ENCODE results near the gene SRMS. TPM values are rescaled to one million over a fixed set of nuclear protein-coding genes. Genes with fewer than 3 reads are reported as not detected.
"Not testable (repeated sequence)": the region's sequence is repeated elsewhere in the genome, so short reads cannot be mapped to it uniquely, and the experiment has no call there.

Gene SRMS
- total RNA-seq, 1 experiment from 2014 or later = not detected

- DNase-seq (ENCODE audit: low spot score) = no peak
These were observed 19.0 kb upstream of the SRMS start for GRCh38 chr20:63566395-63567135.

- no peak for DNase-seq (ENCODE audit: low spot score)
These were observed 18.3 kb upstream of the SRMS start for GRCh38 chr20:63565699-63566335.

- DNase-seq (ENCODE audit: low spot score) = no peak
These were observed 17.6 kb upstream of the SRMS start for GRCh38 chr20:63565021-63565698.

GRCh38 chr20:63564036-63564810 lies 16.7 kb upstream of the SRMS start:
- DNase-seq (ENCODE audit: low spot score) = no peak

- DNase-seq (ENCODE audit: low spot score) = no peak
These were observed 15.8 kb upstream of the SRMS start for GRCh38 chr20:63563225-63563935.

GRCh38 chr20:63562461-63563224 lies 15.1 kb upstream of the SRMS start:
- no peak for DNase-seq (ENCODE audit: low spot score)

GRCh38 chr20:63561624-63562396 lies 14.3 kb upstream of the SRMS start:
- no peak for DNase-seq (ENCODE audit: low spot score)

- DNase-seq (ENCODE audit: low spot score) = no peak
These were observed 13.5 kb upstream of the SRMS start for GRCh38 chr20:63560856-63561609.

- DNase-seq (ENCODE audit: low spot score) = no peak
These were observed 12.8 kb upstream of the SRMS start for GRCh38 chr20:63560333-63560805.

GRCh38 chr20:63559485-63560332 lies 12.2 kb upstream of the SRMS start:
- not testable (repeated sequence) for DNase-seq (ENCODE audit: low spot score)

- no peak for DNase-seq (ENCODE audit: low spot score)
These were observed 11.4 kb upstream of the SRMS start for GRCh38 chr20:63558804-63559484.

GRCh38 chr20:63557481-63557891 lies 9.9 kb upstream of the SRMS start:
- DNase-seq (ENCODE audit: low spot score) = no peak

GRCh38 chr20:63556873-63557478 lies 9.4 kb upstream of the SRMS start:
- no peak for DNase-seq (ENCODE audit: low spot score)

- DNase-seq (ENCODE audit: low spot score) = no peak
These were observed 8.3 kb upstream of the SRMS start for GRCh38 chr20:63555661-63556381.

GRCh38 chr20:63554361-63555278 lies 7.1 kb upstream of the SRMS start:
- no peak for DNase-seq (ENCODE audit: low spot score)
